ENCODE measurements around the gene CLDN6.

GRCh38 chr16:2990891-2991290 is 27.1 kb downstream of the CLDN6 start:
- TF ChIP-seq CTCF (conservative IDR thresholded peaks at IDR 0.05 in 1 of 2, IDR thresholded peaks at IDR 0.05 in 1 of 2; ENCODE audit: extremely low read depth in 1 of 2, insufficient read depth in 1 of 2, low read depth in 1 of 2, low read length in 2 of 2) (no peak), EZH2 (IDR thresholded peaks at IDR 0.05; ENCODE audit: borderline replicate concordance, low read length) (no peak)

Measured in mammary epithelial cell (primary cell).